GM23248 (cell line): ENCODE data around the gene APBA2. TPM values are rescaled to one million over a fixed set of nuclear protein-coding genes. Genes with fewer than 3 reads are reported as not detected.

Source experiments
- DNase-seq: peaks from one replicate; pipeline ENCODE4 v3.0.0-alpha.2; 2015
- H2AFZ ChIP-seq: fragments of 200-600 bp; sonication (generic); 2 replicates; pipeline ENCODE4 v1.6.1; 2016; ENCODE audit warnings: antibody characterized with exemption
- H3F3A ChIP-seq: fragments of 200-600 bp; sonication (generic); 2 replicates; pipeline ENCODE4 v1.6.1; 2016; ENCODE audit warnings: mild to moderate bottlenecking, antibody characterized with exemption, mixed run types; ENCODE audit not compliant: insufficient read depth
- H3K27ac ChIP-seq: fragments of 200-600 bp; sonication (generic); 2 replicates; pipeline ENCODE4 v1.5.1; 2016; ENCODE audit warnings: mild to moderate bottlenecking
- H3K27me3 ChIP-seq: fragments of 200-600 bp; sonication (generic); replicated peaks from 2 replicates; pipeline ENCODE4 v1.6.1; 2016; ENCODE audit warnings: mild to moderate bottlenecking; ENCODE audit not compliant: insufficient read depth
- H3K36me3 ChIP-seq: fragments of 200-600 bp; sonication (generic); 2 replicates; pipeline ENCODE4 v1.6.1; 2016; ENCODE audit warnings: low read depth, mild to moderate bottlenecking
- H3K4me1 ChIP-seq: fragments of 200-600 bp; sonication (generic); 2 replicates; pipeline ENCODE4 v1.6.1; 2016; ENCODE audit warnings: mild to moderate bottlenecking; ENCODE audit not compliant: insufficient read depth
- H3K4me2 ChIP-seq: fragments of 200-600 bp; sonication (generic); one replicate; pipeline ENCODE4 v1.6.1; 2016; ENCODE audit warnings: mild to moderate bottlenecking; ENCODE audit not compliant: unreplicated experiment
- H3K4me3 ChIP-seq: fragments of 200-600 bp; sonication (generic); 2 replicates; pipeline ENCODE4 v1.5.1; 2016; ENCODE audit warnings: mild to moderate bottlenecking
- H3K79me2 ChIP-seq: fragments of 200-600 bp; sonication (generic); 2 replicates; pipeline ENCODE4 v1.6.1; 2016; ENCODE audit warnings: mild to moderate bottlenecking; ENCODE audit not compliant: insufficient read depth
- H3K9ac ChIP-seq: fragments of 200-600 bp; sonication (generic); 2 replicates; pipeline ENCODE4 v1.6.1; 2016; ENCODE audit warnings: mild to moderate bottlenecking
- H3K9me2 ChIP-seq: fragments of 200-600 bp; sonication (generic); 2 replicates; pipeline ENCODE4 v1.6.1; 2016; ENCODE audit warnings: mixed run types, mild to moderate bottlenecking, moderate library complexity; ENCODE audit not compliant: insufficient read depth
- H3K9me3 ChIP-seq: fragments of 200-600 bp; sonication (generic); one replicate; pipeline ENCODE4 v1.6.1; 2017; ENCODE audit warnings: low read depth
- H4K20me1 ChIP-seq: fragments of 200-600 bp; sonication (generic); 2 replicates; pipeline ENCODE4 v1.6.0; 2016; ENCODE audit not compliant: insufficient read depth
- EZH2 ChIP-seq: fragments of 200-600 bp; sonication (generic); IDR thresholded peaks from 2 replicates; pipeline ENCODE4 v1.6.1; 2018; ENCODE audit warnings: antibody characterized with exemption, mild to moderate bottlenecking; ENCODE audit not compliant: insufficient read depth, poor library complexity, severe bottlenecking
- EZH2phosphoT487 ChIP-seq: fragments of 200-600 bp; sonication (generic); IDR thresholded peaks from 2 replicates; pipeline ENCODE4 v1.6.1; 2018; ENCODE audit warnings: antibody characterized with exemption, moderate library complexity, mild to moderate bottlenecking, low read depth; ENCODE audit not compliant: insufficient read depth
- WGBS, 2 experiments: methylation state at CpG; one replicate each; pipeline ENCODE4 v1.1.6; 2015 to 2017; ENCODE audit warnings: low lambda C conversion rate in 2 of 2, low coverage in 1 of 2; ENCODE audit errors: missing lambda C conversion rate in 2 of 2; 5-methylcytosine and 5-hydroxymethylcytosine counted together
- in situ Hi-C: fragments of 300-500 bp; cut with MboI; formaldehyde crosslinking; loops from 2 replicates; pipeline ENCODE4 v1.15.0; 2020
- polyA plus RNA-seq: library from polyadenylated mRNA; unstranded; fragments of >200 nt; fragmentation: Nextera tagmentation; extraction: Ambion mirVana; gene quantifications from 2 replicates; pipeline ENCODE4 v1.2.1, GENCODE V29; 2016
- total RNA-seq: library from RNA; depleted of rRNA; stranded (reverse); fragments of >200 nt; shearing (Covaris generic); gene quantifications from 2 replicates; pipeline ENCODE4 v1.2.3, GENCODE V29; 2014

Gene APBA2
- total and polyA plus RNA-seq, 2 experiments from 2014 or later, result 0.23 to 0.65 TPM

DNA sequence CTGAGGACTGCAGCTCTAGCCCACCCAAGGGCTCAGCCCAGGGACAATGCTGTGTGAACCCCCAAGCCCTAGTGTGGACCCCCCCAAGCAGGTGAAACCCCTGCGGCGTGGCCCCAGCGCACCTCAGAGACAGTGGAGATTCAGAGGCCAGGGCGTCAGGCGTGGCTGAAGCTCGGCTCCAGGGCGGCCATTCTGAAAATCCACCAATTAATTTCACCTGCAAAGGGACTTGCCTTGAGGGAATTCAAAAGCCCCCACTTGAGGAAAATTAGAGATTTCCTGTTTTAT is 235.5 kb downstream of the APBA2 start:
- Histone ChIP-seq H3K79me2 (no peaks in the 10 kb centered on the region), H3K27ac (no peak overlapping the region), H3K9ac (no peak overlapping the region), H4K20me1 (no peaks in the 10 kb centered on the region), H3K27me3 (no peaks in the 10 kb centered on the region), H3K4me3 (no peak overlapping the region), H2AFZ (no peak overlapping the region), H3K4me1 (no peaks in the 10 kb centered on the region), H3K4me2 (no peak overlapping the region), H3K36me3 (no peaks in the 10 kb centered on the region), H3F3A (no peaks in the 10 kb centered on the region), H3K9me3 (no peaks in the 10 kb centered on the region), H3K9me2 (no peaks in the 10 kb centered on the region)
- 59 to 84% methylated on average over 5 of the region's 7 CpGs for WGBS, 2 experiments
- in situ Hi-C loops, result no loop called here
- DNase-seq, result no peak
- no peak for TF ChIP-seq EZH2
- TF ChIP-seq EZH2phosphoT487, result no peak

- no peak for DNase-seq
- Histone ChIP-seq H3K4me1 (no peaks in the 10 kb centered on the region), H3K36me3 (no peaks in the 10 kb centered on the region), H3F3A (no peaks in the 10 kb centered on the region), H3K9me3 (no peaks in the 10 kb centered on the region), H3K4me3 (no peak overlapping the region), H3K9ac (no peak overlapping the region), H3K4me2 (no peak overlapping the region), H4K20me1 (no peaks in the 10 kb centered on the region), H3K9me2 (no peaks in the 10 kb centered on the region), H3K79me2 (no peaks in the 10 kb centered on the region), H3K27me3 (no peaks in the 10 kb centered on the region), H3K27ac (no peak overlapping the region), H2AFZ (no peak overlapping the region)
- 50% methylated on average over 9 of the region's 9 CpGs for WGBS, 2 experiments
- in situ Hi-C loops, result no loop called here
- TF ChIP-seq EZH2phosphoT487 (no peak), EZH2 (no peak)
Measured at GRCh38 chr15:29121907-29122306, 236.1 kb downstream of the APBA2 start.

DNA sequence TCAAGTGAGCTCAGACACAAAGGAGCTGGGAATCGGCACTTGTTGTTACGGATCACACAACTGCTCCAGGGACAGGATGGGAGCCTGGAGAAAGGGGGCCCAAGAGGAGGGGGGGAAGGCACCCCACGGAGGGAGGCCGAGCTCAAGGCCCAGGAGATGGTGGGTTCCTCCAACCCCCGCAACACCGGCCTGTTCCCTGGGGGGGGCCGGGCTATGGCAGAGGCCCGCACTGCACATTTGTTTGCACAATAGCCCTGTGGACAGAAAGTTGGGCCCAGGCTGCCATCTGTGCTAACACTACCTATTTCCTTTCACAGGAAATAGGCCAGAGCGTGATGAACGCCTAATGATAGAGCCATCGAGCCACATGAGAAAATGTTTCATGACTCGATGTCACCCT is 236.7 kb downstream of the APBA2 start:
- H3K9me3 ChIP-seq, result no peaks in the 10 kb centered on the region
- H3K27ac ChIP-seq, result no peak overlapping the region
- H4K20me1 ChIP-seq, result no peaks in the 10 kb centered on the region
- no peak for DNase-seq
- no peaks in the 10 kb centered on the region for H3K4me1 ChIP-seq
- H3F3A ChIP-seq, result no peaks in the 10 kb centered on the region
- no peaks in the 10 kb centered on the region for H3K36me3 ChIP-seq
- TF ChIP-seq EZH2phosphoT487 (no peak), EZH2 (no peak)
- H3K79me2 ChIP-seq, result no peaks in the 10 kb centered on the region
- no peak overlapping the region for H3K4me2 ChIP-seq
- H3K27me3 ChIP-seq, result no peaks in the 10 kb centered on the region
- in situ Hi-C loops, result no loop called here
- no peaks in the 10 kb centered on the region for H3K9me2 ChIP-seq
- 62 to 69% methylated on average over 11 to 12 of the region's 12 CpGs for WGBS, 2 experiments
- H2AFZ ChIP-seq, result no peak overlapping the region
- no peak overlapping the region for H3K9ac ChIP-seq
- H3K4me3 ChIP-seq, result no peak overlapping the region

- 74% methylated on average over 18 of the region's 18 CpGs for WGBS, 2 experiments
- no peak overlapping the region for H3K4me2 ChIP-seq
- TF ChIP-seq EZH2phosphoT487, result no peak
- no peak for TF ChIP-seq EZH2
- no peak overlapping the region for H3K9ac ChIP-seq
- no peaks in the 10 kb centered on the region for H3K4me1 ChIP-seq
- DNase-seq, result no peak
- H3F3A ChIP-seq, result no peaks in the 10 kb centered on the region
- no peak overlapping the region for H3K27ac ChIP-seq
- H3K9me3 ChIP-seq, result no peaks in the 10 kb centered on the region
- no peaks in the 10 kb centered on the region for H3K9me2 ChIP-seq
- H4K20me1 ChIP-seq, result no peaks in the 10 kb centered on the region
- no peaks in the 10 kb centered on the region for H3K27me3 ChIP-seq
- in situ Hi-C loops, result no loop called here
- no peaks in the 10 kb centered on the region for H3K79me2 ChIP-seq
- H3K36me3 ChIP-seq, result no peaks in the 10 kb centered on the region
- no peak overlapping the region for H3K4me3 ChIP-seq
- no peak overlapping the region for H2AFZ ChIP-seq
Measured at GRCh38 chr15:29123171-29123570, 237.4 kb downstream of the APBA2 start.

GRCh38 chr15:29123991-29124390 is 238.2 kb downstream of the APBA2 start:
- DNase-seq, result no peak
- no peaks in the 10 kb centered on the region for H3F3A ChIP-seq
- H3K9ac ChIP-seq, result no peak overlapping the region
- TF ChIP-seq EZH2phosphoT487 (no peak), EZH2 (no peak)
- no peaks in the 10 kb centered on the region for H3K27me3 ChIP-seq
- H4K20me1 ChIP-seq, result no peaks in the 10 kb centered on the region
- in situ Hi-C loops, result no loop called here
- no peaks in the 10 kb centered on the region for H3K79me2 ChIP-seq
- H3K4me2 ChIP-seq, result no peak overlapping the region
- no peaks in the 10 kb centered on the region for H3K9me3 ChIP-seq
- H3K36me3 ChIP-seq, result no peaks in the 10 kb centered on the region
- no peaks in the 10 kb centered on the region for H3K9me2 ChIP-seq
- H3K4me1 ChIP-seq, result no peaks in the 10 kb centered on the region
- WGBS, 2 experiments, result 61% methylated on average over 9 of the region's 9 CpGs
- no peak overlapping the region for H3K27ac ChIP-seq
- H3K4me3 ChIP-seq, result no peak overlapping the region
- H2AFZ ChIP-seq, result no peak overlapping the region
